Measurements from ENCODE around the gene LIN7A.
A peak's percentile ranks its signal among the peaks of the same experiment; 100 is the strongest.

The LIN7A gene

DNA sequence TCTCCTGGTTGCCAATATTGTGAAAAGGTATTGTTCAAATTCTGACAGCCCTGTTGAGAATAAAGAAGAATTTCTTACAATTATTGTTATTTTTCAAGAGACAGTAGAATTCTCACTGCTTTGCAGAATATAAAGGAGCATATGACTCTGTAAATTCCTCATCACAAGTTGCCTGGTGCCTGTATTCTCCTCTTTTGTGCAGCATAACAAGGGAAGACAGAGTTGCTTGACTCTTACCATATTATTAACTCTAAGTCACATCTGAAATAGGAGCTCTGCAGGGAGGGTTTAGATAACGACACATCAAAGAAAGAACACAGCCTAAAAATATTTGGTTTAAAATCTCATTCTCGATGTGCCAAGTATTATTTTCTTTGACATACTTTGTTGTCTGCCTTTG lies 189.9 kb downstream of the LIN7A start:
- TF ChIP-seq CTCF (IDR thresholded peaks at IDR 0.05; ENCODE audit: low read depth, low read length) = no peak
- no peak overlapping the region for H3K4me3 ChIP-seq (replicated peaks in 1 of 2; ENCODE audit: low read depth in 2 of 2, low read length in 2 of 2)
- no peak for DNase-seq (ENCODE audit: low read depth in 2 of 2)

- peak in 1 of 2 donors; percentile 2 for DNase-seq (ENCODE audit: low read depth in 2 of 2)
Observed at GRCh38 chr12:80745851-80746505, 191.8 kb downstream of the LIN7A start.

More at GRCh38 chr12:80745851-80746505, 191.8 kb downstream of the LIN7A start:
- no peak overlapping the region for H3K4me3 ChIP-seq (replicated peaks in 1 of 2; ENCODE audit: low read depth in 2 of 2, low read length in 2 of 2)
- no peak for TF ChIP-seq CTCF (IDR thresholded peaks at IDR 0.05; ENCODE audit: low read depth, low read length)

Measured in cardiac fibroblast (primary cell).